T-cell (primary cell): ENCODE results near the gene SERTAD4. TPM values are rescaled to one million over a fixed set of nuclear protein-coding genes. Genes with fewer than 3 reads are reported as not detected.

ENCODE experiments used
- ATAC-seq, 4 experiments: fragments of 200-7000 bp in 3 of 4; fragments of 150-1000 bp in 1 of 4; cut with Tn5 transposase; replicated peaks in 1 of 4; 1 replicate in 3 of 4; 2 replicates in 1 of 4; pipeline ENCODE4 v1.10.0; 2021; ENCODE audit warnings: moderate library complexity in 3 of 4, mild to moderate bottlenecking in 2 of 4, moderate number of reproducible peaks in 1 of 4
- CTCF ChIA-PET, 2 donors: fragments of 300-600 bp; sonication (Branson Sonifier 250); formaldehyde crosslinking; loops; one replicate each; lab custom pipeline; 2022; ENCODE audit warnings: antibody characterized with exemption in 2 of 2; lab: Charles Lee
- POLR2A ChIA-PET, 2 donors: fragments of 300-600 bp; sonication (Branson Sonifier 250); formaldehyde crosslinking; loops; one replicate each; lab custom pipeline; 2022; ENCODE audit warnings: antibody characterized with exemption in 2 of 2; lab: Charles Lee
- DNase-seq, 35 experiments: peaks; one replicate each; pipeline versions ENCODE4 v3.0.0 to v3.0.0-alpha.2; 2013 to 2023
- H3K27ac ChIP-seq: one replicate; pipeline ENCODE4 v1.5.1; 2013; ENCODE audit warnings: low read length
- H3K27me3 ChIP-seq, 2 experiments: replicated peaks in 1 of 2; 1 replicate in 1 of 2; 2 replicates in 1 of 2; pipeline versions ENCODE4 v1.6.1 to v1.7.0; 2013; ENCODE audit warnings: low read length in 1 of 2, mixed read lengths in 1 of 2; ENCODE audit not compliant: control insufficient read depth in 2 of 2, insufficient read depth in 2 of 2; ENCODE audit errors: extremely low read depth in 1 of 2
- H3K36me3 ChIP-seq, 2 donors: 1 replicate in 1 of 2; 2 replicates in 1 of 2; pipeline versions ENCODE4 v1.6.1 to v1.7.0; 2013; ENCODE audit warnings: low read length in 1 of 2; ENCODE audit not compliant: control insufficient read depth in 2 of 2, insufficient read depth in 1 of 2; ENCODE audit errors: extremely low read depth in 1 of 2
- H3K4me1 ChIP-seq, 2 experiments: 1 replicate in 1 of 2; 2 replicates in 1 of 2; pipeline versions ENCODE4 v1.6.1 to v1.7.0; 2013; ENCODE audit warnings: low read length in 2 of 2, mixed read lengths in 1 of 2; ENCODE audit not compliant: insufficient read depth in 2 of 2, control insufficient read depth in 1 of 2; ENCODE audit errors: extremely low read depth in 1 of 2
- H3K4me3 ChIP-seq, 2 donors: 1 replicate in 1 of 2; 2 replicates in 1 of 2; pipeline versions ENCODE4 v1.5.1 to v1.7.0; 2013; ENCODE audit warnings: mild to moderate bottlenecking in 2 of 2, low read length in 1 of 2, moderate library complexity in 1 of 2; ENCODE audit not compliant: control insufficient read depth in 1 of 2; ENCODE audit errors: extremely low read depth in 1 of 2
- H3K9me3 ChIP-seq: 2 replicates; pipeline ENCODE4 v1.7.0; 2013
- H3K27ac Mint-ChIP-seq, 2 donors: one replicate each; pipeline ENCODE4 v1.8.0; 2020 to 2021; ENCODE audit warnings: mild to moderate bottlenecking in 2 of 2, mixed read lengths in 2 of 2
- H3K27me3 Mint-ChIP-seq, 2 donors: one replicate each; pipeline ENCODE4 v1.8.0; 2021 to 2022; ENCODE audit warnings: mixed read lengths in 2 of 2
- H3K36me3 Mint-ChIP-seq: one replicate; pipeline ENCODE4 v1.8.0; 2021; ENCODE audit warnings: mixed read lengths
- H3K4me1 Mint-ChIP-seq, 3 donors: one replicate each; pipeline ENCODE4 v1.8.0; 2020 to 2022; ENCODE audit warnings: mixed read lengths in 3 of 3, mild to moderate bottlenecking in 1 of 3
- H3K4me3 Mint-ChIP-seq, 3 donors: one replicate each; pipeline ENCODE4 v1.8.0; 2020 to 2022; ENCODE audit warnings: mild to moderate bottlenecking in 3 of 3, mixed read lengths in 3 of 3, moderate library complexity in 3 of 3
- H3K9me3 Mint-ChIP-seq, 3 donors: one replicate each; pipeline ENCODE4 v1.8.0; 2020 to 2022; ENCODE audit warnings: mixed read lengths in 3 of 3
- WGBS: methylation state at CpG from one replicate; pipeline ENCODE4 v1.1.5; 2013; ENCODE audit warnings: missing lambda C conversion rate; ENCODE audit not compliant: insufficient coverage; 5-methylcytosine and 5-hydroxymethylcytosine counted together
- total RNA-seq, 35 experiments: library from RNA in 6 of 35; stranded (reverse) in 6 of 35; fragments of 120-200 nt in 1 of 35; gene quantifications; one replicate each; pipeline versions ENCODE4 v1.2.1 to v1.2.4 and lab custom pipeline; 2013 to 2026

The SERTAD4 gene
- total RNA-seq, 5 donors from 2014 or later (not counting 1 experiment from before 2014, with no cell fraction given), result not detected

GRCh38 chr1:210246447-210246846, 13.9 kb downstream of the SERTAD4 start:
- no peaks in the 10 kb centered on the region for H3K36me3 Mint-ChIP-seq
- no peak overlapping the region for H3K27ac ChIP-seq
- DNase-seq (no peak), ATAC-seq (peak in 1 of 4 experiments; percentile 42)
- H3K27ac Mint-ChIP-seq, result no peak overlapping the region
- ChIA-PET POLR2A (no interaction called here), CTCF (no interaction called here)
- H3K4me3 Mint-ChIP-seq, result no peak overlapping the region
- H3K27me3 ChIP-seq, result peaks cover 0 to 22% of the 10 kb centered on the region in 2 experiments
- H3K4me1 Mint-ChIP-seq, result peaks cover 8 to 16% (median 9%) of the 10 kb centered on the region in 3 donors
- H3K4me1 ChIP-seq, result peaks cover 0 to 5% of the 10 kb centered on the region in 2 experiments
- no peaks in the 10 kb centered on the region for H3K9me3 Mint-ChIP-seq
- 0% methylated on average over 2 of the region's 6 CpGs for WGBS
- H3K27me3 Mint-ChIP-seq, result peaks cover 59 to 61% of the 10 kb centered on the region in 2 donors
- H3K9me3 ChIP-seq, result no peaks in the 10 kb centered on the region
- H3K36me3 ChIP-seq, result no peaks in the 10 kb centered on the region
- H3K4me3 ChIP-seq, result no peak overlapping the region

GRCh38 chr1:210248341-210248740, 15.7 kb downstream of the SERTAD4 start:
- ChIA-PET CTCF (no interaction called here), POLR2A (no interaction called here)
- H3K36me3 ChIP-seq, result no peaks in the 10 kb centered on the region
- H3K27ac ChIP-seq, result no peak overlapping the region
- H3K4me1 ChIP-seq, result peaks cover 4 to 22% of the 10 kb centered on the region in 2 experiments
- no peak overlapping the region for H3K4me3 ChIP-seq
- Mint-ChIP-seq H3K4me3 (no peak overlapping the region), H3K36me3 (no peaks in the 10 kb centered on the region), H3K27ac (no peak overlapping the region), H3K9me3 (no peaks in the 10 kb centered on the region), H3K4me1 (peaks cover 8 to 24% (median 22%) of the 10 kb centered on the region in 3 donors), H3K27me3 (peaks cover 53 to 55% of the 10 kb centered on the region in 2 donors)
- peaks cover 5 to 40% of the 10 kb centered on the region in 2 experiments for H3K27me3 ChIP-seq
- H3K9me3 ChIP-seq, result no peaks in the 10 kb centered on the region
- ATAC-seq (no peak), DNase-seq (no peak)
- 100% methylated on average over 1 of the region's 4 CpGs for WGBS

GRCh38 chr1:210250665-210250997, 18.0 kb downstream of the SERTAD4 start:
- no peak overlapping the region for H3K27ac Mint-ChIP-seq
- ChIA-PET CTCF (no interaction called here), POLR2A (no interaction called here)
- H3K4me3 Mint-ChIP-seq, result peak overlapping the region; percentile 57 to 73 (median 59)
- no peaks in the 10 kb centered on the region for H3K36me3 ChIP-seq
- no peak overlapping the region for H3K27ac ChIP-seq
- ATAC-seq (peak in 1 of 4 experiments; percentile 29), DNase-seq (no peak)
- H3K27me3 ChIP-seq, result peaks cover 5 to 51% of the 10 kb centered on the region in 2 experiments
- 19% methylated on average over 8 of the region's 11 CpGs for WGBS
- H3K4me1 ChIP-seq, result peaks cover 4 to 23% of the 10 kb centered on the region in 2 experiments
- H3K27me3 Mint-ChIP-seq, result peaks cover 59 to 65% of the 10 kb centered on the region in 2 donors
- H3K4me1 Mint-ChIP-seq, result peaks cover 8 to 25% (median 24%) of the 10 kb centered on the region in 3 donors
- H3K9me3 ChIP-seq, result no peaks in the 10 kb centered on the region
- H3K36me3 Mint-ChIP-seq, result no peaks in the 10 kb centered on the region
- no peak overlapping the region for H3K4me3 ChIP-seq
- no peaks in the 10 kb centered on the region for H3K9me3 Mint-ChIP-seq

- Histone ChIP-seq H3K27ac (no peak overlapping the region), H3K4me3 (peak overlapping the region in 1 of 2 donors; percentile 81), H3K4me1 (peaks cover 4 to 23% of the 10 kb centered on the region in 2 experiments), H3K9me3 (no peaks in the 10 kb centered on the region), H3K36me3 (no peaks in the 10 kb centered on the region), H3K27me3 (peaks cover 5 to 56% of the 10 kb centered on the region in 2 experiments)
- ChIA-PET POLR2A (no interaction called here), CTCF (no interaction called here)
- Mint-ChIP-seq H3K9me3 (no peaks in the 10 kb centered on the region), H3K36me3 (no peaks in the 10 kb centered on the region), H3K27me3 (peaks cover 56 to 68% of the 10 kb centered on the region in 2 donors), H3K4me3 (peak overlapping the region; percentile 57 to 73 (median 59)), H3K27ac (no peak overlapping the region), H3K4me1 (peaks cover 8 to 25% (median 24%) of the 10 kb centered on the region in 3 donors)
- ATAC-seq (peak; percentile 12 to 42 (median 34)), DNase-seq (no peak)
- WGBS, result under 1% methylated on average over 15 of the region's 37 CpGs
These were observed 18.5 kb downstream of the SERTAD4 start for GRCh38 chr1:210250998-210251679.

GRCh38 chr1:210251680-210252490, 19.3 kb downstream of the SERTAD4 start:
- 15% methylated on average over 48 of the region's 58 CpGs for WGBS
- ATAC-seq (no peak), DNase-seq (no peak)
- ChIA-PET POLR2A (no interaction called here), CTCF (no interaction called here)
- Mint-ChIP-seq H3K4me3 (peak overlapping the region; percentile 68 to 73 (median 72)), H3K27ac (no peak overlapping the region), H3K36me3 (no peaks in the 10 kb centered on the region), H3K27me3 (peaks cover 48 to 67% of the 10 kb centered on the region in 2 donors), H3K4me1 (peaks cover 8 to 25% (median 20%) of the 10 kb centered on the region in 3 donors), H3K9me3 (no peaks in the 10 kb centered on the region)
- peaks cover 5 to 62% of the 10 kb centered on the region in 2 experiments for H3K27me3 ChIP-seq
- peak overlapping the region in 1 of 2 donors; percentile 81 for H3K4me3 ChIP-seq
- H3K4me1 ChIP-seq, result peaks cover 4 to 23% of the 10 kb centered on the region in 2 experiments
- no peak overlapping the region for H3K27ac ChIP-seq
- H3K36me3 ChIP-seq, result no peaks in the 10 kb centered on the region
- H3K9me3 ChIP-seq, result no peaks in the 10 kb centered on the region

GRCh38 chr1:210252621-210253051, 20.0 kb downstream of the SERTAD4 start:
- H3K36me3 Mint-ChIP-seq, result no peaks in the 10 kb centered on the region
- H3K36me3 ChIP-seq, result no peaks in the 10 kb centered on the region
- 8% methylated on average over 17 of the region's 29 CpGs for WGBS
- POLR2A ChIA-PET, result no interaction called here
- peaks cover 4 to 23% of the 10 kb centered on the region in 2 experiments for H3K4me1 ChIP-seq
- H3K4me3 ChIP-seq, result peak overlapping the region in 1 of 2 donors; percentile 81
- DNase-seq (no peak), ATAC-seq (no peak)
- peaks cover 8 to 25% (median 18%) of the 10 kb centered on the region in 3 donors for H3K4me1 Mint-ChIP-seq
- no peaks in the 10 kb centered on the region for H3K9me3 Mint-ChIP-seq
- H3K27me3 Mint-ChIP-seq, result peaks cover 43 to 61% of the 10 kb centered on the region in 2 donors
- no peak overlapping the region for H3K27ac Mint-ChIP-seq
- H3K27ac ChIP-seq, result no peak overlapping the region
- H3K9me3 ChIP-seq, result no peaks in the 10 kb centered on the region
- CTCF ChIA-PET, result no interaction called here
- peaks cover 5 to 64% of the 10 kb centered on the region in 2 experiments for H3K27me3 ChIP-seq
- H3K4me3 Mint-ChIP-seq, result peak overlapping the region in 2 of 3 donors; percentile 72 to 73
